COLO668 (cell line): Measurements from ENCODE around the gene EML1.
A peak's percentile ranks its signal among the peaks of the same experiment; 100 is the strongest.

Experiments used
- DNase-seq: peaks from one replicate; lab custom pipeline; 2025; ENCODE audit not compliant: unreplicated experiment; lab: John Stamatoyannopoulos, UW

The EML1 gene, protein sequence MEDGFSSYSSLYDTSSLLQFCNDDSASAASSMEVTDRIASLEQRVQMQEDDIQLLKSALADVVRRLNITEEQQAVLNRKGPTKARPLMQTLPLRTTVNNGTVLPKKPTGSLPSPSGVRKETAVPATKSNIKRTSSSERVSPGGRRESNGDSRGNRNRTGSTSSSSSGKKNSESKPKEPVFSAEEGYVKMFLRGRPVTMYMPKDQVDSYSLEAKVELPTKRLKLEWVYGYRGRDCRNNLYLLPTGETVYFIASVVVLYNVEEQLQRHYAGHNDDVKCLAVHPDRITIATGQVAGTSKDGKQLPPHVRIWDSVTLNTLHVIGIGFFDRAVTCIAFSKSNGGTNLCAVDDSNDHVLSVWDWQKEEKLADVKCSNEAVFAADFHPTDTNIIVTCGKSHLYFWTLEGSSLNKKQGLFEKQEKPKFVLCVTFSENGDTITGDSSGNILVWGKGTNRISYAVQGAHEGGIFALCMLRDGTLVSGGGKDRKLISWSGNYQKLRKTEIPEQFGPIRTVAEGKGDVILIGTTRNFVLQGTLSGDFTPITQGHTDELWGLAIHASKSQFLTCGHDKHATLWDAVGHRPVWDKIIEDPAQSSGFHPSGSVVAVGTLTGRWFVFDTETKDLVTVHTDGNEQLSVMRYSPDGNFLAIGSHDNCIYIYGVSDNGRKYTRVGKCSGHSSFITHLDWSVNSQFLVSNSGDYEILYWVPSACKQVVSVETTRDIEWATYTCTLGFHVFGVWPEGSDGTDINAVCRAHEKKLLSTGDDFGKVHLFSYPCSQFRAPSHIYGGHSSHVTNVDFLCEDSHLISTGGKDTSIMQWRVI

DNA sequence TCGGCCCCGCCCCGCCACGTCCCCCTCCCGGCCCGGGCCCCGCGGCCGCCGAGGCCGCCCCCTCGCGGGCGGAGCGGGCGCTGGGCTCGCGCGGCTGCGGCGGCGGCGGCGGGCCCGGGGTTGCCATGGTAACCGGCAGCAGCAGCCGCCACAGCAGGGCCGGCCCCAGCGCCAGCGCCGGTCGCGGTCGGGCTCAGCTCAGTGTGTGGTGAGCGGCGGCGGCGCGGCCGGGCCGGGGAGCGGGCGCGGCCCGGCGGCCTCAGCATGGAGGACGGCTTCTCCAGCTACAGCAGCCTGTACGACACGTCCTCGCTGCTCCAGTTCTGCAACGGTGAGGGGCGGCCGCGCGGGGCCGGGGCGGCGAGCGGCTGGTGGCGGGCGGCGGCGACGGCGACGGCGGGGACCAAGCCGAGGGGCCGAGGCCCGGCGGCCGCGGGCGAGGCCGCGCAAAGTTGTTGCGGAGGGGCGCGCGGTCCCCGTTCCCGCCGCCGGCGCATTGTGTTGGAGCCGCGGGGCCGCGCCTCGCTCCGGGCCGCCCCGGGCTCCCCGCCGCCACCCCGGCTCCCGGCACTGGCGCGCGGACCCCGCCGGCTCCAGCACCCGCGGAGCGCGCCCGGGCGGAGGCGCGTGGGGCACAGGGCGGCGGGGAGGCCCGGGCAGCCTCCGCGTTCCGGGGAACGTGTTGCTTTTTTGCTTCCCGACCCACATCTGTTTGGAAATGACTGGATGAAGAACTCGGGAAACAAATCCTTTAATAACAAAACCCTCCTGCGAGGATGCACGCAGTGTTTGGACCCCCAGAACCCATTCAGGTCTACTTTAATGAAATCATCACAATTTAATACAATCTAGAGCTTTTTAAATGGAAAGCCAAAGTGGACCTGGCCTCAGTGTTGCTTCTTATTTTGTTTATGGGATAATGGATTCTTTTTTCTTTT is at the start of gene EML1:
Gene EML1 (plus strand): TSS at position 201 of the 938 bp plus-strand sequence. CDS start 64 bp downstream, at position 265.
- peak; percentile 84 for DNase-seq

DNA sequence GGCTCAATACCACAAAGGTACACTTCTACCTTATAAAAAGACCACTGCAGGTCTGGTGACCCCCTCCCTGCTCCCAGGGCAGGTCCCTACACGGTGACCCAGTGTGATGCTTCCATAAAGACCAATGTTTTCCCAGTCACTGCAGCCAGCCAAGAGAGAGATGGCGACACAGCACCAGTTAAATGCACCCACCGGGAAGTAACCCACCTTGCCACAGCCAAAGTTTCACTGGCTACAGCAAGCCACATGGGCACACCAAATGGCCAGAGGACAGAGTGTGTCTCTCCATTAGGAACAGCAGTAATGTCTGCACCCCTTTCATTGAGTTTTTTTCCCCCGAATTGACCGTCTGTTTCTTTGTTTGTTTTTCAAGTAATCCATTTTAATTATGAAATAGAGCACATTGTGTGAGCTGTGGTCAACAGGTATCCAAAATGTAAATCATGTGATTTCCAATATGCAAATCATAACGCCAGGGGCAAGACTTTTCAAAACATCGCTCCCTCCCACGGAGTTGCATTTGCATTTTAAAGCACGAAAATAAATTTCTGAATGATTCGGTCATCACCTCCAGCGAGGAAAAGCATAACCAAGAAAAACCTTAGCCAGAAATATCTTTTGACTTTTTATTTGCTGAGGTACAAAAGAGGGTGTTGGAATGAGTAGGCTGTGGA is 48.9 kb upstream of the EML1 start:
- no peak for DNase-seq

DNA sequence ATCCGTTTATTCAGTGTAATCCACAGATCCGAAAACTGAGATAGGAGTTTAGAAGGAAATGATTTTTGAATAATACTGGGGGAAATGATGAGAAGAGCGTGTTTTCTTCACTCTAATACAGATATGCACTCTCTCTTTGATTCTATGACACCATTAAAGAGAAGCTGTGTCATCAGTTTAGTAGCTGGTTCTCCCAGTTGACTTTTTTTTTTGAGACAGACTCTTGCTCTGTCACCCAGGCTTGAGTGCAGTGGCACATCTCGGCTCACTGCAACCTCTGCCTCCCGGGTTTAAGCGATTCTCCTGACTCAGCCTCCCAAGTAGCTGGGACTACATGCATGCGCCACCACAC is 48.4 kb upstream of the EML1 start:
- DNase-seq, result no peak

DNA sequence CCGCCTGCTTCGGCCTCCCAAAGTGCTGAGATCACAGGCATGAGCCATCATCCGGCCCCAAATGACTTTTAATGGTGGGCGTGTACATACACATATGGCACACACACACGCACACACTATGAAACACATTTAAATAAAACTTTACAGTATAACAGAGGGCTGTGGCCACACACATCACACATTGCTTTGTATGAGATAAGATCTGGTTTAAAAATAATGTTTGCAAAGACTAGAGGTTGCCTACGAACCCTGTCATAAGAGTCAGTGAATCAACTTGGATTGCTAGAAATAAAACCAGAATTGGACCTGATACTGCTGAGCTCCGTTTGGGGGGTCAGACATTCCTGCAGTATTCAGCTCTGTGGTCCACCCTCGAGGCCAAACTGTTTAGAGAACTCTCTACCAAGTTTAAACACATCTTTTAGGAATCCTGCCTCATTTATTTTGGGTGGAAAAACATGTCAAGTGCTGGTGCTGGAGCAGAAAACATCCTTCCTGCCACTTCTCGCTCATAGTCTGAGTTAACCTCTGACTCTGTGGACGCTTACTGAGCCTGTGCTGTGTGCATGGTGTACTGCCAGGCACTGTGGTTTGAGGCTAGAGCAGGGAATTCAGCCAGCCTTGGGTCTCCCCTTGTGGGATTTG is 47.8 kb upstream of the EML1 start:
- no peak for DNase-seq

DNA sequence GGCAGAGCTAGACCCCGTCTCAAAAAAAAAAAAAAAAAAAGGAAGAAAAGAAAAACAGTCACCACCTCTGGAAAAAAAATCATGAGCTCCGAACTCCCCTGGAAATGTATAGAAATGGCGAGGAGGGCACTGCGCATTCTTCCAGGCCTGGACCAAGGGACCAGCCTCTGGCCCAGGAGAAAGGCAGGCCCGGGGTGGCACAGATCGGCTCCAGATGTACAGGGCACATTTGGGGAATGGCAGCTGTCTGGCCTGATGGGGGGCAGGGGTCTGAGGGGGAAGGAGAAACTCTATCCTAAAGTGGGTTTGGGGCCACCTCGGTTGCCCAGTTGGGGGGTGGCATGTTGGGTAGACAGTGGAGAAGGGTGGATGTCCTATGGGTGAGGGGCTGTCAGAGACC is 46.0 kb upstream of the EML1 start:
- no peak for DNase-seq

GRCh38 chr14:99747582-99748330 is 45.5 kb upstream of the EML1 start:
- DNase-seq, result no peak

DNA sequence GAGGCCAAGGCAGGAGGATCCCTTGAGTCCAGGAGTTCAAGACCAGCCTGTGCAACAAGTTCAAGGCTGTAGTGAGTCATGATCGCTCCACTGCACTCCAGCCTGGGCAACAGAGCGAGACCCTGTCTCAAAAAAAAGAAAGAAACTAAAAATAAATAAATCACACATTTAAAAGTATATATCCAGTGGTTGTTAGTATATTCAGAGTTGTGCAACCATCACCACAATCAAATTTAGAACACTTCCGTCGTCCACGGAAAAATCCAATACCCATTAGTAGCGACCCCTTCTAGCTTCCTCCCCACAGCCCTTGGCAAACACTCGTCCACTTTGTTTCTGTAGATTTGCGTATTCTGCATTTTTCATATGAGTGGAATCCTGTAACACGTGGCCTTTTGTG is 44.7 kb upstream of the EML1 start:
- DNase-seq, result no peak

DNA sequence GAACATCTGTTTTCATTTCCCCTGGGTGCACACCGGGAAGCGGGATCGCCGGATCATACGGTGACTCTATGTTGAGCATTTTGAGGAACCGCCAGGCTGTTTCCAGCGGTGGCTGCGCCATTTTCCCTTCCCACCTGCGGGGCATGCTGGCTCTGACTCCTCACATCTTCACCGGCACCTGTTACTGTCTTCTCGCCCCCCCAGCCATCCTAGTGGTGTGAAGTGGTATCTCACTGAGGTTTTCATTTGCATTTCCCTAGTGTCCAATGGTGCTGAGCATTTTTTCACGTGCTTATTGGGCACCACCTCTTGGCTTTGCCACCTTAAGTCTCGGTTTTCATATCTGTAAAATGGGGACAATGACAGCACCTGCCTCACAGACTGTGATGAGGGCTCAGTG is 44.1 kb upstream of the EML1 start:
- no peak for DNase-seq

DNA sequence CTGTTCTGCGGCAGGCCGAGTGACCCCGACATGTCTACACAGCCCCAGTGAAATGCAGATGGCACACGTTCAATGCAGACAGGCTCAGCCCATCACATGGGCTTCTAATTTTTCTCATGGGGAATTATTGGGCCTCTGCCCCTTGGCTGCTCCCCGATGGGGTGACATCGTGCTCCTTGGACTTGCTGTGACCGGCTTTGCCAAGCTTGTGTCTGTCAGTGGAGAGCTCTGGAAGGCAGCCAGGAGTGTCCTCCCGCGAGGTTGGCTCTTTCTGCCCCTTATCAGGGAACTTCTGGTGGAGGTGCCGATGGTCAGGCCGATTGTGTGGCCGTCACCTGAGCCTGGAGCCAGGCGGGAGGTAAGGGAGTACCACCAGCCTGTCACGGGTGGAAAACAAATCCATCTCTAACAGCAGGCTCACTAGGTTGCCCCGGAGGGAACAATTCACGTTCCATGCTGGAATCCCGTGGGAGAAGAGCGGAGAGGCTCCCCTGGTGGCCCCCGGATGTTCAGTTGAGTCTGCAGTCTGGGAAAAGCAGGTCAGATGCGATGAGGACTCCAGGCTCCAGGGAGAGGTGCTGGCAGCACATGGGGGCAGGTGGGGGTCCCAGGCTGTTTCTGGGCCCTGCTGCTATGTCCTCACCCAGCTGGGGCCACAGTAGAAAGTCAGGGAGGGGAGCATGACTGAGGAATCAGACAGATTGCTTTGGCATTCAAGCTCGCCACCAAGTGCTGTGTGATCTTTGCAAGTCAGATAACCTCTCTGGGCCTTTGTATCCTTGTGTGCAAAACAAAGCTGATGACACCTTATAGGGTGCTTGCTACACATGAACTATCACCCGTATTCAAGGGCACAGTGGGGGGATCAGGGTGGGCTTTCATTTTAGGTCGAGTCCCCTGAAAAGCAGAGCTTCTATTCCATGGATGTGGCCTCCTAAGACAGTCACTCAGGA is 43.2 kb upstream of the EML1 start:
- DNase-seq, result no peak

GRCh38 chr14:99750746-99751450 is 42.3 kb upstream of the EML1 start:
- no peak for DNase-seq

GRCh38 chr14:99751539-99752485 is 41.4 kb upstream of the EML1 start:
- no peak for DNase-seq

DNA sequence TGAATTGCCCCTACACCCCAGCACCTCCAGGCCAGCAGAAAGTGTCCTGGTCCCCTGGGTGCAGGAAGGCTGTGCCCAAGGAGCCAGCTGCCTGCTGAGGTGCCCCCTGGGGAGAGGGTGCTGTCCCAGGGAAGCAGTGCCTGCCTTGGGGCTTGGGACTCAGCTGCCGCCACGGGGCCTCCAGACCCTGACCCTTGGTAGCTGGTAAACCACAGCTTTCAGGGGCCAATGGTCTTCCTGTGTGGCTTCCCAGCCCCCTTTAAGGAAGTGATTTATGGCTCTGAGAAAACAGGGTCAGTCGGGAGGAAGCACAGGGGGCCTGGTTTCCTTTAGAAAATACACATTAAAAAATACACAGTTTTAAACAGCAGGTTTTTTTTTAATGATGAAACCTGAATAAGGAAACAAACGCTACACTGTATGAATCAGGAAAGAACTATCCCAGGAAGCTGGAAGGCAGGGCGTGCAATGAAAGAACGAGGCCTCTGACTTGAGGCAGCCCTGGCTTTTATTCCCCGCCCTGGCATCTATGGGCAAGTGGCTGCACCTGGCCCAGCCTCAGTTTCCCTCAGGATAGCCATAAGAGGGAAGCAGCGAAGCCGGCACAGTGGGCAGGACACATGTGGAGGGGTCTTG is 40.6 kb upstream of the EML1 start:
- DNase-seq, result no peak

- no peak for DNase-seq
Observed at GRCh38 chr14:99753225-99754140, 39.7 kb upstream of the EML1 start.

GRCh38 chr14:99754141-99755067 is 38.8 kb upstream of the EML1 start:
- DNase-seq, result no peak
